ENCODE results near the gene STK17B. TPM values are rescaled to one million over a fixed set of nuclear protein-coding genes. Genes with fewer than 3 reads are reported as not detected.
A peak's percentile ranks its signal among the peaks of the same experiment; 100 is the strongest.
"Not testable (repeated sequence)": the region's sequence is repeated elsewhere in the genome, so short reads cannot be mapped to it uniquely, and the experiment has no call there.

The STK17B gene
- total RNA-seq, 1 donor from 2014 or later: 32.6 TPM

- intact Hi-C loops (cut with DNase I); ATAC-seq; DNase-seq (ENCODE audit: low spot score): not testable (repeated sequence)
Measured at GRCh38 chr2:196187175-196187700, 15.9 kb upstream of the STK17B start.

- DNase-seq (ENCODE audit: low spot score): no peak
- intact Hi-C loops (cut with DNase I): no loop called here
- ATAC-seq: no peak
Measured at GRCh38 chr2:196186266-196186980, 15.0 kb upstream of the STK17B start.

- intact Hi-C loops (cut with DNase I): no loop called here
- ATAC-seq: no peak
Measured at GRCh38 chr2:196184921-196185320, 13.5 kb upstream of the STK17B start.

GRCh38 chr2:196183528-196184231, 12.3 kb upstream of the STK17B start:
- no peak for ATAC-seq
- intact Hi-C loops (cut with DNase I): no loop called here
- no peak for DNase-seq (ENCODE audit: low spot score)

More at GRCh38 chr2:196184921-196185320, 13.5 kb upstream of the STK17B start:
- DNase-seq (ENCODE audit: low spot score): no peak

- ATAC-seq (no peak), DNase-seq (ENCODE audit: low spot score) (no peak)
- intact Hi-C loops (cut with DNase I): no loop called here
Measured at GRCh38 chr2:196183172-196183473, 11.7 kb upstream of the STK17B start.

- intact Hi-C loops (cut with DNase I): no loop called here
Measured at GRCh38 chr2:196182439-196183171, 11.2 kb upstream of the STK17B start.

GRCh38 chr2:196181484-196181883, 10.1 kb upstream of the STK17B start:
- intact Hi-C loops (cut with DNase I): no loop called here
- ATAC-seq: no peak
- no peak for DNase-seq (ENCODE audit: low spot score)

More at GRCh38 chr2:196182439-196183171, 11.2 kb upstream of the STK17B start:
- no peak for DNase-seq (ENCODE audit: low spot score)
- ATAC-seq: no peak

- ATAC-seq (no peak), DNase-seq (ENCODE audit: low spot score) (no peak)
- intact Hi-C loops (cut with DNase I): no loop called here
Measured at GRCh38 chr2:196177124-196177523, 5.7 kb upstream of the STK17B start.

- no peak for ATAC-seq
Measured at GRCh38 chr2:196176142-196176738, 4.9 kb upstream of the STK17B start.

GRCh38 chr2:196174404-196174803, 3.0 kb upstream of the STK17B start:
- intact Hi-C loops (cut with DNase I): no loop called here
- DNase-seq (ENCODE audit: low spot score) (no peak), ATAC-seq (no peak)

More at GRCh38 chr2:196176142-196176738, 4.9 kb upstream of the STK17B start:
- no peak for DNase-seq (ENCODE audit: low spot score)
- intact Hi-C loops (cut with DNase I): no loop called here

GRCh38 chr2:196173505-196173904, 2.1 kb upstream of the STK17B start:
- intact Hi-C loops (cut with DNase I): no loop called here
- ATAC-seq (no peak), DNase-seq (ENCODE audit: low spot score) (no peak)

GRCh38 chr2:196172951-196173350, 1.6 kb upstream of the STK17B start:
- no peak for DNase-seq (ENCODE audit: low spot score)
- ATAC-seq: no peak
- intact Hi-C loops (cut with DNase I): no loop called here

- DNase-seq (ENCODE audit: low spot score): no peak
- ATAC-seq: no peak
- intact Hi-C loops (cut with DNase I): no loop called here
Measured at GRCh38 chr2:196171946-196172345, 568 bp upstream of the STK17B start.

GRCh38 chr2:196170606-196171247, 651 bp downstream of the STK17B start:
- intact Hi-C loops (cut with DNase I): no loop called here
- DNase-seq (ENCODE audit: low spot score): no peak
- ATAC-seq: peak; percentile 62

- ATAC-seq: peak; percentile 14
- intact Hi-C loops (cut with DNase I): no loop called here
- DNase-seq (ENCODE audit: low spot score): no peak
Measured at GRCh38 chr2:196170213-196170605, 1.2 kb downstream of the STK17B start.

GRCh38 chr2:196169516-196169915, 1.9 kb downstream of the STK17B start:
- ATAC-seq: no peak

GRCh38 chr2:196168181-196168580, 3.2 kb downstream of the STK17B start:
- intact Hi-C loops (cut with DNase I): no loop called here
- DNase-seq (ENCODE audit: low spot score) (no peak), ATAC-seq (no peak)

More at GRCh38 chr2:196169516-196169915, 1.9 kb downstream of the STK17B start:
- DNase-seq (ENCODE audit: low spot score): no peak
- intact Hi-C loops (cut with DNase I): no loop called here

- ATAC-seq (no peak), DNase-seq (ENCODE audit: low spot score) (no peak)
- intact Hi-C loops (cut with DNase I): no loop called here
Measured at GRCh38 chr2:196167666-196168065, 3.7 kb downstream of the STK17B start.

- intact Hi-C loops (cut with DNase I): no loop called here
- ATAC-seq (no peak), DNase-seq (ENCODE audit: low spot score) (no peak)
Measured at GRCh38 chr2:196166876-196167275, 4.5 kb downstream of the STK17B start.
